GM12874 (cell line): ENCODE results near the gene SFMBT2.

ENCODE experiments used
- CTCF ChIP-seq: IDR thresholded peaks from 2 replicates; pipeline ENCODE4 v1.5.1; 2011; ENCODE audit warnings: low read depth, mild to moderate bottlenecking, control low read depth, low read length, moderate library complexity; ENCODE audit not compliant: insufficient read depth

Gene SFMBT2

GRCh38 chr10:7189909-7190308 lies 220.9 kb downstream of the SFMBT2 start:
- TF ChIP-seq CTCF: no peak

- no peak for TF ChIP-seq CTCF
Observed at GRCh38 chr10:7188456-7189050, 222.3 kb downstream of the SFMBT2 start.

- TF ChIP-seq CTCF: no peak
Observed at GRCh38 chr10:7186387-7187018, 224.3 kb downstream of the SFMBT2 start.

DNA sequence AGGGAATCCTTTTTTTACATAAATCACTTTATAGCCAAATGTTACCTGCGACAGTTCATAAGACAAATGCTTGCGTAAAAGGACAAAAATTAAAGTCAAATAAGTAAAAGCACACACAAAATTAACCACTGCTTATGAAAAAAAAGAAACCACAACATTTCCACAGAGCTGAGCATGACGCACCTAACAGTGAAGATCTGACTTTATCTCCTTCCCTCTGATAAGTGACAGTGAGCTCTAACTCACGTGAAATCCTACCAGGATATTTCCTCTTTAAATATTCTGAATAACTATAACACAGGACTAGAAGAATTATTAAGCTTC lies 225.5 kb downstream of the SFMBT2 start:
- TF ChIP-seq CTCF: no peak

GRCh38 chr10:7184660-7185366 lies 226.0 kb downstream of the SFMBT2 start:
- TF ChIP-seq CTCF: no peak

DNA sequence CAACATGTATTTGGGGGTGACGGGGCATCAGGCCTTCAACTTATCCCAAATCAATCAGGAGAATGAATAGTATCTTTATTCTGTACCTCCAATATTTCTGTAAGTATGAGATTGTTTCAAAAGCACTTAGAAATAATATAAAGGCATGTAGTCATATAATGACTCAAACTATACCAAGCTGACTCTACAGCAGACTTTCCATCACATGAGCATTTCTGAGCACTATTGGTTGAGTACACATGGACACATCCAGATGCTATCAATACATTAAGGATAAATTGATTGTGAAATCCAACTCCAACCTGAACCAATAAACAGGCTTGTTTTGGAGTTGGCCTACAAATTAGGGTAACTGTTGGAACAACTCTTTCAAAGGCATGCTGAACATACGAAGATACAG lies 229.4 kb downstream of the SFMBT2 start:
- TF ChIP-seq CTCF: no peak

DNA sequence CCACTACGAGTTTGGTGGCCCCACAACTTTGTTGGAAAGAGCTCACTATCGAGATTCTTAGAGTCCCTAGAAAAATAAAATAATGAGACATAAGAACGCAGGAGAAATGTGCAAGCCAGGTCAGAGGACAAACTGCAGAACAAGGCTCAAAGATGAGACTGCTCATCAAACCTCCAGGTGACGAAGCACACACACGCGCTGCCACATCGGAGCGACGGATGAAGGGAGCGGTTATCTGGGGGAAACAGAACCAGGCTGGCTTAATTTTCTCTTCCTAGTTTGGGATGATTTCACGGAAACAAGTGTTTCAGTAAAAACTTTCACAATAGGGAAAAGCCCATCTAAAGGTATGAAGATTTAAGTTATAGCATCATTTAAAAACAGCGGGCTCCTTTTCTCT lies 231.3 kb downstream of the SFMBT2 start:
- TF ChIP-seq CTCF: no peak
